Hepatocyte (in vitro differentiated cells): ENCODE results near the gene CEP95. TPM values are rescaled to one million over a fixed set of nuclear protein-coding genes. Genes with fewer than 3 reads are reported as not detected.

Experiments used
- DNase-seq: peaks from one replicate; pipeline ENCODE4 v3.0.0-alpha.2; 2016; ENCODE audit warnings: low spot score
- H2AFZ ChIP-seq: fragments of 200-600 bp; sonication (generic); 2 replicates; pipeline ENCODE4 v1.6.0; 2016; ENCODE audit warnings: antibody characterized with exemption, mild to moderate bottlenecking
- H3K27ac ChIP-seq: fragments of 200-600 bp; sonication (generic); 2 replicates; pipeline ENCODE4 v1.5.1; 2016; ENCODE audit warnings: mild to moderate bottlenecking
- H3K27me3 ChIP-seq: fragments of 200-600 bp; sonication (generic); 2 replicates; pipeline ENCODE4 v1.6.1; 2016
- H3K36me3 ChIP-seq: fragments of 200-600 bp; sonication (generic); replicated peaks from 2 replicates; pipeline ENCODE4 v1.5.1; 2016; ENCODE audit warnings: low read depth; ENCODE audit not compliant: insufficient read depth
- H3K4me1 ChIP-seq: fragments of 200-600 bp; sonication (generic); 2 replicates; pipeline ENCODE4 v1.5.1; 2016; ENCODE audit warnings: mild to moderate bottlenecking, moderate library complexity; ENCODE audit not compliant: insufficient read depth
- H3K4me2 ChIP-seq: fragments of 200-600 bp; sonication (generic); 2 replicates; pipeline ENCODE4 v1.6.0; 2016
- H3K4me3 ChIP-seq: fragments of 200-600 bp; sonication (generic); 2 replicates; pipeline ENCODE4 v1.5.1; 2016; ENCODE audit warnings: mild to moderate bottlenecking
- H3K79me2 ChIP-seq: fragments of 200-600 bp; sonication (generic); 2 replicates; pipeline ENCODE4 v1.6.0; 2017; ENCODE audit warnings: mild to moderate bottlenecking
- H3K9me2 ChIP-seq: fragments of 200-600 bp; sonication (generic); replicated peaks from 2 replicates; pipeline ENCODE4 v1.6.0; 2017; ENCODE audit warnings: mild to moderate bottlenecking; ENCODE audit not compliant: insufficient read depth
- H3K9me3 ChIP-seq: fragments of 200-600 bp; sonication (generic); 2 replicates; pipeline ENCODE4 v1.5.1; 2016; ENCODE audit warnings: low read depth, mild to moderate bottlenecking
- H4K20me1 ChIP-seq: fragments of 200-600 bp; sonication (generic); 2 replicates; pipeline ENCODE4 v1.6.0; 2016; ENCODE audit warnings: mild to moderate bottlenecking; ENCODE audit not compliant: insufficient read depth, poor library complexity, severe bottlenecking
- CTCF ChIP-seq: fragments of 200-600 bp; sonication (generic); IDR thresholded peaks from 2 replicates; pipeline ENCODE4 v1.5.1; 2016; ENCODE audit warnings: antibody characterized with exemption, mild to moderate bottlenecking; ENCODE audit not compliant: poor library complexity
- EZH2 ChIP-seq: fragments of 200-600 bp; sonication (generic); IDR thresholded peaks from 2 replicates; pipeline ENCODE4 v1.6.1; 2016; ENCODE audit warnings: antibody characterized with exemption, mild to moderate bottlenecking, borderline replicate concordance
- EZH2phosphoT487 ChIP-seq: fragments of 200-600 bp; sonication (generic); IDR thresholded peaks from one replicate; pipeline ENCODE4 v1.6.1; 2018; ENCODE audit warnings: antibody characterized with exemption, mild to moderate bottlenecking, low read depth, moderate library complexity; ENCODE audit not compliant: unreplicated experiment, severe bottlenecking
- WGBS: methylation state at CpG from one replicate; pipeline ENCODE4 v1.1.6; 2016; ENCODE audit warnings: low lambda C conversion rate; ENCODE audit errors: missing lambda C conversion rate; 5-methylcytosine and 5-hydroxymethylcytosine counted together
- polyA plus RNA-seq: library from polyadenylated mRNA; unstranded; fragments of >200 nt; fragmentation: Nextera tagmentation; extraction: Ambion mirVana; gene quantifications from 2 replicates; pipeline ENCODE4 v1.2.1, GENCODE V29; 2016
- total RNA-seq: library from RNA; depleted of rRNA; stranded (reverse); fragments of >200 nt; gene quantifications from 2 replicates; pipeline ENCODE4 v1.2.3, GENCODE V29; 2014

The CEP95 gene
- total and polyA plus RNA-seq, 2 experiments from 2014 or later: 25.8 to 42.8 TPM

- TF ChIP-seq CTCF (no peak), EZH2 (no peak), EZH2phosphoT487 (no peak)
- Histone ChIP-seq H3K36me3 (peaks cover 8% of the 10 kb centered on the region), H3K4me1 (peaks cover 13% of the 10 kb centered on the region), H3K79me2 (peaks cover 84% of the 10 kb centered on the region), H3K27ac (peak overlapping the region; percentile 100), H3K4me3 (peak overlapping the region; percentile 93), H4K20me1 (peaks cover 75% of the 10 kb centered on the region), H3K4me2 (peak overlapping the region; percentile 88), H2AFZ (peak overlapping the region; percentile 11), H3K9me3 (no peaks in the 10 kb centered on the region), H3K27me3 (no peaks in the 10 kb centered on the region), H3K9me2 (no peaks in the 10 kb centered on the region)
- peak; percentile 94 for DNase-seq
- under 1% methylated on average over 72 of the region's 76 CpGs for WGBS
Observed at GRCh38 chr17:64505340-64506200, 1.2 kb upstream of the CEP95 start.

- Histone ChIP-seq H3K4me1 (peaks cover 13% of the 10 kb centered on the region), H3K9me3 (no peaks in the 10 kb centered on the region), H3K9me2 (no peaks in the 10 kb centered on the region), H3K79me2 (peaks cover 81% of the 10 kb centered on the region), H3K27me3 (no peaks in the 10 kb centered on the region), H3K4me3 (peak within 1 kb of the TSS; percentile 93), H3K4me2 (peak within 1 kb of the TSS; percentile 88), H3K36me3 (peaks cover 5% of the 10 kb centered on the region), H3K27ac (peak within 1 kb of the TSS; percentile 100), H4K20me1 (peaks cover 70% of the 10 kb centered on the region), H2AFZ (peak within 1 kb of the TSS; percentile 49)
- TF ChIP-seq EZH2 (no peak), EZH2phosphoT487 (no peak), CTCF (no peak)
- peak; percentile 99 for DNase-seq
- 2% methylated on average over 16 of the region's 31 CpGs for WGBS
Observed at GRCh38 chr17:64506201-64506575, 589 bp upstream of the CEP95 start, which contains the start of gene DDX5. DDX5 (minus strand) TSS chr17:64506289; CDS start chr17:64506119, 170 bp downstream.

- Histone ChIP-seq H4K20me1 (peaks cover 65% of the 10 kb centered on the region), H3K27me3 (no peaks in the 10 kb centered on the region), H3K9me2 (no peaks in the 10 kb centered on the region), H2AFZ (peak overlapping the region; percentile 49), H3K4me1 (peaks cover 13% of the 10 kb centered on the region), H3K4me2 (peak overlapping the region; percentile 74), H3K36me3 (no peaks in the 10 kb centered on the region), H3K9me3 (no peaks in the 10 kb centered on the region), H3K79me2 (peaks cover 74% of the 10 kb centered on the region), H3K4me3 (peak overlapping the region; percentile 58), H3K27ac (peak overlapping the region; percentile 100)
- TF ChIP-seq CTCF (peak; percentile 52), EZH2phosphoT487 (no peak), EZH2 (no peak)
- DNase-seq: peak; percentile 81
- WGBS: 2% methylated on average over 13 of the region's 13 CpGs
Observed at GRCh38 chr17:64507413-64507782, 621 bp downstream of the CEP95 start.
